Skeletal muscle satellite cell (primary cell): Measurements from ENCODE around the gene MICU1.
"Not testable (repeated sequence)": the region's sequence is repeated elsewhere in the genome, so short reads cannot be mapped to it uniquely, and the experiment has no call there.

Experiments
- H3K27me3 ChIP-seq: 2 replicates; pipeline ENCODE4 v1.7.0; 2013; ENCODE audit warnings: low read length; ENCODE audit not compliant: control insufficient read depth, insufficient read depth
- H3K36me3 ChIP-seq: 2 replicates; pipeline ENCODE4 v1.7.0; 2013; ENCODE audit warnings: mild to moderate bottlenecking, control low read depth, low read length; ENCODE audit not compliant: insufficient read depth
- H3K4me1 ChIP-seq: 2 replicates; pipeline ENCODE4 v1.7.0; 2013; ENCODE audit warnings: low read length; ENCODE audit not compliant: control insufficient read depth, insufficient read depth
- H3K4me2 ChIP-seq: 2 replicates; pipeline ENCODE4 v1.7.0; 2013; ENCODE audit warnings: mild to moderate bottlenecking, low read length
- H3K4me3 ChIP-seq: 2 replicates; pipeline ENCODE4 v1.7.0; 2013; ENCODE audit warnings: low read length
- H3K9ac ChIP-seq: 2 replicates; pipeline ENCODE4 v1.7.0; 2013; ENCODE audit warnings: mild to moderate bottlenecking, low read depth, low read length, moderate library complexity
- H3K9me3 ChIP-seq: replicated peaks from 2 replicates; pipeline ENCODE4 v1.7.0; 2013; ENCODE audit warnings: mild to moderate bottlenecking, control low read depth, low read length

MICU1 gene

GRCh38 chr10:72407927-72408600, 217.8 kb downstream of the MICU1 start:
- no peaks in the 10 kb centered on the region for H3K4me1 ChIP-seq
- H3K27me3 ChIP-seq = no peaks in the 10 kb centered on the region
- no peaks in the 10 kb centered on the region for H3K9me3 ChIP-seq
- H3K4me3 ChIP-seq = no peak overlapping the region
- H3K36me3 ChIP-seq = no peaks in the 10 kb centered on the region
- no peak overlapping the region for H3K4me2 ChIP-seq
- H3K9ac ChIP-seq = no peak overlapping the region

DNA sequence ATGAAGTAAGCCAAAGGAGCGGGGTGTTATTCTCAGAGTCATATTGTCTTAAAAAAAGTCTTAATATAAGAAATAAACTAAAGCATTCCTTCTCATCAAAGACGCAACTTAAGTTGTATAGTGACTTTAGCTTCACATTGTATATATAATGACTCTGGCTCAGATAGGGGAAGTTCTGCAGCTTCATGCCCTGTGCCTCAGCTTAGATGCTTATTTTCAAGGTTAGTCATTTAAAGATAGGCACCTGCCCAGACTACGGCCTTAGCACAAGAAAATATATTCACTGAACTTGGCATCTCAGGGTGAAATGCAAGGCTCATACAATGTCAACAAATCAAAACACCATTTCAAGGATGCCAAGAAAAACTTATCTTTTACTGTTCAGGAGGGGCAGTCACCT, 218.4 kb downstream of the MICU1 start:
- Histone ChIP-seq H3K4me3 (no peak overlapping the region), H3K27me3 (no peaks in the 10 kb centered on the region), H3K9me3 (no peaks in the 10 kb centered on the region), H3K4me2 (no peak overlapping the region), H3K9ac (no peak overlapping the region), H3K36me3 (no peaks in the 10 kb centered on the region), H3K4me1 (no peaks in the 10 kb centered on the region)

GRCh38 chr10:72395581-72395980, 230.3 kb downstream of the MICU1 start:
- not testable (repeated sequence) for H3K36me3 ChIP-seq, H3K4me3 ChIP-seq, H3K4me2 ChIP-seq, H3K27me3 ChIP-seq, H3K4me1 ChIP-seq, H3K9me3 ChIP-seq, H3K9ac ChIP-seq

DNA sequence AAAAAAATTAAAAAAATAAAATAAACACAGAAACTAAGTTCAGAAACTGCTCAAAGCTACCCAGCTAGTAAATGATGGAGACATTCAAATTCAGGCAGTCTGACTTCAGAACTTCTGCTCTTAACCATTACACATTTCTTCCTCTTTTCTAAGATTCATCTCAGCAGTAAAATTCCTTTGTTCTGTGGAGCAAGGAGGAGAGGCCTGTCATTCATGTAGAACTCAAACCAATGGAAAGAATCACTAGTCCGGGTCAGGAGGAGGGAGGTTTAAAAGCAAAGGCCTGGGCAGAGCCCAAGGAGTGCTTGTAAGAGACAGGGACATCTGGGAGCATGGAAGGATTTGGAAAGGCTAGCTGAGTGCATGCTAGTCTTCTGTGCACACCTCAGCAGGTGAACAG, 233.3 kb downstream of the MICU1 start:
- Histone ChIP-seq H3K4me1 (no peaks in the 10 kb centered on the region), H3K36me3 (no peaks in the 10 kb centered on the region), H3K9me3 (no peaks in the 10 kb centered on the region), H3K4me2 (no peak overlapping the region), H3K27me3 (no peaks in the 10 kb centered on the region), H3K9ac (no peak overlapping the region), H3K4me3 (no peak overlapping the region)

GRCh38 chr10:72390764-72391163, 235.1 kb downstream of the MICU1 start:
- no peaks in the 10 kb centered on the region for H3K27me3 ChIP-seq
- H3K4me2 ChIP-seq = no peak overlapping the region
- H3K36me3 ChIP-seq = no peaks in the 10 kb centered on the region
- H3K9ac ChIP-seq = no peak overlapping the region
- no peak overlapping the region for H3K4me3 ChIP-seq
- H3K9me3 ChIP-seq = no peaks in the 10 kb centered on the region
- no peaks in the 10 kb centered on the region for H3K4me1 ChIP-seq

- Histone ChIP-seq H3K4me3 (no peak overlapping the region), H3K4me1 (no peaks in the 10 kb centered on the region), H3K9ac (no peak overlapping the region), H3K27me3 (no peaks in the 10 kb centered on the region), H3K4me2 (no peak overlapping the region), H3K36me3 (no peaks in the 10 kb centered on the region), H3K9me3 (no peaks in the 10 kb centered on the region)
Measured at GRCh38 chr10:72389716-72390115, 236.2 kb downstream of the MICU1 start.

DNA sequence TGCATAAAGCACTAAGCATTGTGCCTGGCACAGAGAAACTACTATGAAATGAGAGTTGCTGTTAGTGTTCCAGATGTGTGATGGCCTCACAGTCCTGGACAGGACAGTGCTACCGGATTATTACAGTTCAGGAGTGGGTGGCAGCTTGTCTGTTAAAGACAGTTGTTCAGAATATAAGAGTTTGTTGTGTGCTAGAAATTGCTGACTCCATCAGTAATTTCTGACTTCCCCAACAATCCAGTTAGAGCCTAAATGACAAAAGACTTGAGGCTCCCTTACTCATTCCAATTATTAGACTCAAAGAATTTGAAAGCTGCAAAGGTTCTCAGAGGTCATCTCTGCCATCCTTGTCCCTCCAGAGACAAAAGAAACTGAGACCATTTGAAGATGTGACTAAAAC, 236.9 kb downstream of the MICU1 start:
- H3K9me3 ChIP-seq = no peaks in the 10 kb centered on the region
- H3K27me3 ChIP-seq = no peaks in the 10 kb centered on the region
- H3K4me3 ChIP-seq = no peak overlapping the region
- H3K4me1 ChIP-seq = no peaks in the 10 kb centered on the region
- H3K4me2 ChIP-seq = no peak overlapping the region
- no peaks in the 10 kb centered on the region for H3K36me3 ChIP-seq
- H3K9ac ChIP-seq = no peak overlapping the region

- H3K36me3 ChIP-seq = no peaks in the 10 kb centered on the region
- H3K4me3 ChIP-seq = no peak overlapping the region
- no peak overlapping the region for H3K9ac ChIP-seq
- no peak overlapping the region for H3K4me2 ChIP-seq
- H3K4me1 ChIP-seq = no peaks in the 10 kb centered on the region
- H3K9me3 ChIP-seq = no peaks in the 10 kb centered on the region
- H3K27me3 ChIP-seq = no peaks in the 10 kb centered on the region
Measured at GRCh38 chr10:72388062-72388461, 237.8 kb downstream of the MICU1 start.

DNA sequence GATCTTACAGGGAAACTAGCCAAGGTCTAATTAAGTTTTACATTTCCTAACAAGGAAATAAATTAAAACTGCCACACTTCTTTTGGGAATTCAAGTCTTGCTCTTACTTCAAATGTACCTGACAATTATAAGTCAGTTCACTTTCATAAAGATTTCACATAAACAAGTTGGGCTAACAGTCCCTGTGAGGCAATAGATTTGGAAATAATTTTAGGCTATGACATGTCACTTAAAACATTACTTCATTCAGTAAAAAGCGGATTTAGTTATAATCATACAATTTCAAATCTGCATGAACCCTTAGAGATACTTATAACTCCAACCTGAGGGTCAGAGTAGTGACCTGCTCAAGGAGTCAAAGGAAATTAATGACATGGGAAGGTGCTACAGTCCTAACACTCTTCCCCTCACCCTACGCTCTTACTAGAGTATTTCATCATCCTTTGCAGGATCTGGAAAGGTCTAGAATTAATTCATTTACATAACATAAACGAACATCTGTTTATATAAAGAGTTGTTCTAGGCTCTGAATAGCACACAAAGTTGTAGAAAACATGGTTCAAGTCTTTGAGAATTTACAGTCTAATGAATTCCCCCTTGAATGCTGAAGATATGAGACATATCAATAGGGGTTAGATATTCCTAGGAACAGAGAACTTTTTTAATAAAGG, 238.8 kb downstream of the MICU1 start:
- no peaks in the 10 kb centered on the region for H3K9me3 ChIP-seq
- no peak overlapping the region for H3K4me2 ChIP-seq
- H3K4me1 ChIP-seq = no peaks in the 10 kb centered on the region
- H3K9ac ChIP-seq = no peak overlapping the region
- H3K27me3 ChIP-seq = no peaks in the 10 kb centered on the region
- H3K36me3 ChIP-seq = no peaks in the 10 kb centered on the region
- H3K4me3 ChIP-seq = no peak overlapping the region

- Histone ChIP-seq H3K4me2 (no peak overlapping the region), H3K4me1 (no peaks in the 10 kb centered on the region), H3K4me3 (no peak overlapping the region), H3K27me3 (no peaks in the 10 kb centered on the region), H3K9ac (no peak overlapping the region), H3K9me3 (no peaks in the 10 kb centered on the region), H3K36me3 (no peaks in the 10 kb centered on the region)
Measured at GRCh38 chr10:72385724-72386123, 240.2 kb downstream of the MICU1 start.

- not testable (repeated sequence) for H3K9me3 ChIP-seq, H3K36me3 ChIP-seq, H3K27me3 ChIP-seq, H3K9ac ChIP-seq, H3K4me2 ChIP-seq, H3K4me1 ChIP-seq, H3K4me3 ChIP-seq
Measured at GRCh38 chr10:72384982-72385381, 240.9 kb downstream of the MICU1 start.

GRCh38 chr10:72379776-72380175, 246.1 kb downstream of the MICU1 start:
- no peaks in the 10 kb centered on the region for H3K9me3 ChIP-seq
- H3K4me2 ChIP-seq = no peak overlapping the region
- peaks cover 5% of the 10 kb centered on the region for H3K4me1 ChIP-seq
- H3K9ac ChIP-seq = no peak overlapping the region
- H3K27me3 ChIP-seq = no peaks in the 10 kb centered on the region
- H3K36me3 ChIP-seq = no peaks in the 10 kb centered on the region
- no peak overlapping the region for H3K4me3 ChIP-seq
